DMS79 treated with DMSO at 0.1 percent for 48 hours (cell line): ENCODE results near the gene SLC5A6.

Experiments used
- DNase-seq: peaks from one replicate; lab custom pipeline; 2025; lab: John Stamatoyannopoulos, UW

The SLC5A6 gene

DNA sequence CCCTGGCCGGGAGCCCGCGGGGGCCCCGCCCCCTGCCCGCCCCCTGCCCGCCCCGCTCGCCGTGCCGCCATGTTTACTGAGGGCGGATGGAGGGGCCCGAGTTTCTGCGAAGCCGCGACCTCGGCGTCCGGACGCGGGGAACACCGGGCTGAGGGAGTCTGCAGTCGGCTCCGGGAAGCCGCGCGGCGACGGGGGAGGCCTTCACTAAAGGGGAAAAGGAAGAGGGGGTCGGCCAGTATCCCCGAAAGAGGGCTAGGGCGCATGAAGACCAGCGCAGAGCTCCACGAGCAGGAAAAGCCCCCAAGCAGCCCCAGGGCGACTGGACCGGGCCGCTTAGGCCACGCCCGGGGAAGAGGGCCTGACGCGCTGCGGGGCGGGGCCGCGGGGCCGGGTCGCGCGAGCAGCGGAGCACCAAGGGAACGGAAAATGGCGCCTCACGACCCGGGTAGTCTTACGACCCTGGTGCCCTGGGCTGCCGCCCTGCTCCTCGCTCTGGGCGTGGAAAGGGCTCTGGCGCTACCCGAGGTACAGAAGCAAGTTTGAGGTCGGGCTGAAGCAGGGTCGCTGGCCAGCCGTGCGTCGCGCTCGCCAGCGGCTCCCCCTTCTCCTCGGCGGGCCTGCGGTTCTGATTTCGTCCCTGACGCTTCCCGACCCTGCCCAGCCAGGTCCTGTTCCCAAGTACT, at the start of gene SLC5A6, which contains the start of gene ATRAID:
Gene SLC5A6, minus strand, starts transcription at position 326 of the 683 bp plus-strand sequence. CDS start 4,618 bp downstream, outside the sequence.
Gene ATRAID, plus strand, starts transcription at position 99 of the 683 bp plus-strand sequence. Its CDS starts 328 bp downstream, at position 427.
- DNase-seq: peak; percentile 85

DNA sequence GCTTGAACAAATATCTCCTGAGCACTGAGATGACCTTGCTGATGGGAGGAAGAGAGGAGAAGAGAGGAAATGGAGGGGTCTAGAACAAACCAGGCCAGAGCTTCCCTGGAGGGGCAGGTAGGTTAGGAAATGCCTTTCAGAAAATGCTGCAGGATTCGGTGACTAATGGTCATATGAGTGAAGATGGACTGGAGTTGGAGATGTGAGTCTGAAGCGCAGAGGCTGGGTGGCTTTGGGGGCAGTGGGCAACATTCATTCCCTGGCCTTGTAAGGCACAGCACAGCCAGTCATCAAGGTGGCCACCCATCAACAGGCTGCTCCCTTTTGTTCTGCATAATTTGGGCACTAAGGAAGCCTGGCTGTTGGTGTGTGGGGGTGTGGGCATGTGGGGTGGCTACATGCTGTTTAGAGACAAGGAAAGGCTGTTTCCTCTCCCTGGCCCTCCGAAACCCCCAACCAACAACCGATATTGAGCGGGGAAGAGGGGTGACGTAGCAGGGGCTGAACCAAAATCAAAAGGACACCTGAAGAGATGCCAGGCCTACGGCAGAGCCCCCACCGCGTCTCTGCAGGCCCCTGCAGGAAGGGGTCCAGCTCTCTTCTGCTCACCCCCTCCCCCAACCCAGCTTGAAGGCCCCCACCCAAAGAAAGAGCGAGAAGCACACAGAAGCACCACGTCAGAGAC, 49.3 kb upstream of the SLC5A6 start:
- DNase-seq: no peak

- DNase-seq: no peak
Observed at GRCh38 chr2:27258051-27258450, 46.0 kb upstream of the SLC5A6 start.

DNA sequence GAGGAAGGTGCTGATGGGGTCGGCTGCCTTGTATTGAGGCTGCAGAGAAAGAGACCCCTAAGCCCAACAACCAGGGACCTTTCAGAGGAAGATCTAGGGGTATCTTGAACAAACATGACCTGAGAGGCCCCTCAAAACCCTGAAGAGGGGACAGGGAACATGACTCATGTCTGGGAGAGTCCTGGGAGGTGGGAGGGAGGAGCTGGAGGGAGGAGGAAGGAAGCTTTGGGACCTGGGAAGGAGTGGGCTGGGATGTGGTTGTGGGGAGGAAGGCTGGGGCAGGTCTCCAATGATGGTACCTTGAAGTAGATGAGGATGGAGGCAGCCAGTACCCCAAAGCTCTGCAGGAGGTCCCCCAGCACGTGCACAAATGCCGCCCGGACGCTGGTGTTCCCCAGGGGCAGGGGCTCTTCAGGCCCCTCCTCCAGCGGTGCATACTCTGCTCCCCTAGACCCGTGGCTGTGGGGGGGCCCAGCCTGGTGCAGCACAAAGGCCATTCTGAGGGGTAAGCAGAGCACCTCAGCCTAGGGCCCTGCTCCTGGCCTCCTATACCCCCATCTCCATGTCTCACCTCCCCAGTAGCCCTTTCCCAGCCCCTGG, 44.9 kb upstream of the SLC5A6 start:
- no peak for DNase-seq

GRCh38 chr2:27255660-27256059, 43.6 kb upstream of the SLC5A6 start:
- DNase-seq: no peak

GRCh38 chr2:27255187-27255586, 43.1 kb upstream of the SLC5A6 start:
- DNase-seq: no peak

- DNase-seq: no peak
Observed at GRCh38 chr2:27251766-27252165, 39.7 kb upstream of the SLC5A6 start.

- DNase-seq: no peak
Observed at GRCh38 chr2:27250652-27251379, 38.7 kb upstream of the SLC5A6 start.

DNA sequence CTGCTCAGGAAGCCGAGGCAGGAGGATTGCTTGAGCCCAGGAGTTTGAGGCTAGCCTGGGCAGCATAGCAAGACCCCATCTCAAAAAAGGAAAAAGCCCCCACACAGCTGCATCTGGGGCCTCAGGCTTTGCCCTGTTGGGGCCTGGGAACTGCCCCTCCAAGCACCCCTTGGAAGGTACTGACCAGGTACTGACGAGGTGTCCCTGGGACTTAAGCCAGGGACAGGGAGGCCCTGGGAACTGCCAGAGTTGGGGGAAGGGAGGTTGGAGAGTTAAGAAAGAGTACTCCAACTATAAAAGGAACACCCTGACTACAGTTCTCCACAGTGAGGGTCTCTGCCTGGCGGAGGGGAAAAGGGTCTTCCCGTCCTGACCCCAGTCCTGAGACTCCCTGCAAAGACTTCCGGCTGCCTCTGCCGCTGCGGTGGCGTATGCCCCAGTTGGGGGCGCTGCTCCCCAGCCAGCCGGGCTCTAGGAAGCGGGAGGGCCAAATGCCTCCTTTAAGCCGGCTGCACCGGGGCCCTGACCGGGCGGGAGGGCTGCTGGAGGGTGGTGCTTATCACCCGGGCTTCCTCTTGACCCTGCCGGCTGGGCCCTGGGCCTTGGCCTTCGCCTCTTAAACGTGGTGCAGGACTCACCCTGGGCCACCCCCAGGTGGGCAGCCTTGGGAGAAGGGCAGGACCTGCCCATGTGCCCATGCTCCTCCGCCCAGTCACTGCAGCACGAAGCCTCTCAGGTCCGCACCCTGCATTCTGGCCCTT, 38.0 kb upstream of the SLC5A6 start:
- no peak for DNase-seq

DNA sequence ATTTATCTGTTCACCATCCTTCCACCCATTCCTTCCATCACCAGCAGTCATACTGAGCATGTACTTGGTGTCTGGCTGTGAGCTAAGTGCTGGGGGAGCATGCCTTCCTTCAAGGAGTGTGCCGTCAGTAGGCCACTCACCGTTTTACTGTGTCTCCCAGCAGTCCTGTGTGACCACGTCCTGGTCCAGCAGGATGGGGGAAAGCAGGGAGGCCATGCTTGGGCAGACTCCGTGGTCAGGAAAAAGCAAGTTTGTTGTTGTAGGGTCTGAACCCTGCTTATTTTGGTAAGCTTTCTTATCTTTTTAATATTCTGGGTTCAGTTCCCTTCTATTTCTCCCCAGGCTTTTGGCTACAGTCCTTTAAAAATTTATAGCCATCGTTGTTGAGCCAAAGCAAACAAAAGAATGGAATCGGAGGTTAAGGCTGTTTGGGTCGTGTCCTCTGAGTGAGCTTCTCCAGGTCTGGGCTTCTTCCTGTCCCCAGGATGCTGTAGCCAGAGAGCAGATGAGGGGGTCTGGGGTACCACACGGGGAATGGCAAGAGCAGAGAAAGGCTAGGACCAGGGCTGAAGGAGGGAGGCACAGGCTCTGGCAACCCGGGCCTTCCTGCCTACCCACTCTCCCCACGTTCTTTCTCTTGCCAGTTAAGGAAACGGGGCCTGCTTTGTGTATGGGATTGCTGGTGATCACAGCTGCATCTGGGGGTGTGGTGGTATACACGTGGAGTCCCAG, 37.3 kb upstream of the SLC5A6 start:
- no peak for DNase-seq

DNA sequence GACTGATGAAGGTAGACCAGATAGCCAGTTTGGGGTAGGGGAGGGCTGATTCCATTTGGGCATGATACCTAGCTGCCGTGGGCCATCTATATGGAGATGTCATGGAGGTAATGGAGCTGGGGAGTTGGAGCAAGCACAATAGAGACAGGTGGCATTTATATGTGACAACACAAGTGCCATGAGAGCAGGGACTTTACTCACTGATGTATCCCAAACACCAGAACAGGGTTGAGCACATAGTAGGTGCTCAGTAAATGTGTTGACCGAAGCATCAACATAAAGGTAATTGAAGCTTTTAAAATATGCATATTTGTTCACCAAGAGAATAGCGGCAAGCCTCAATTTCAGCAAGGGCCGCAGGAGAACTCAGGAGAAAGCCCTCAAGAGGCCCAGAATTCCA, 35.8 kb upstream of the SLC5A6 start:
- no peak for DNase-seq

DNA sequence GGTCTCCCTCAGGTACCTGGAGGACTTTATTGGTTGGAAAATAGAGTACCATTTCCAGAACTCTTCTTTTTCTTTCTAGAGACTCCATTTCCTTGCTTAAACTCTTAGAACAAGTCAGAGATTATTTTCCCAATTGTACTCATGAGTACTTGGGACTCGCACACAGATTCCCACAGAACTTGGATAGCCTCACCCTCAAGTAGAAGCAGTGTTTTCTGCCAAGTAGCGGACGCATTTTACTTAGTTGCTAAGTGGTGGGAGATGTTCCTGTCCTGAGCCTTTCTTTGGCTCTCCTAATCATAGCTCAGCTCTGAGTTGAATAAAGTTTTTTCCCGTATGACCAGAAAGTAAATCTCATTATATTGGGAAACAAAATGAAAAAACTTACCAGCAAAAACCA, 33.6 kb upstream of the SLC5A6 start:
- no peak for DNase-seq

GRCh38 chr2:27245116-27245515, 33.0 kb upstream of the SLC5A6 start:
- DNase-seq: no peak

DNA sequence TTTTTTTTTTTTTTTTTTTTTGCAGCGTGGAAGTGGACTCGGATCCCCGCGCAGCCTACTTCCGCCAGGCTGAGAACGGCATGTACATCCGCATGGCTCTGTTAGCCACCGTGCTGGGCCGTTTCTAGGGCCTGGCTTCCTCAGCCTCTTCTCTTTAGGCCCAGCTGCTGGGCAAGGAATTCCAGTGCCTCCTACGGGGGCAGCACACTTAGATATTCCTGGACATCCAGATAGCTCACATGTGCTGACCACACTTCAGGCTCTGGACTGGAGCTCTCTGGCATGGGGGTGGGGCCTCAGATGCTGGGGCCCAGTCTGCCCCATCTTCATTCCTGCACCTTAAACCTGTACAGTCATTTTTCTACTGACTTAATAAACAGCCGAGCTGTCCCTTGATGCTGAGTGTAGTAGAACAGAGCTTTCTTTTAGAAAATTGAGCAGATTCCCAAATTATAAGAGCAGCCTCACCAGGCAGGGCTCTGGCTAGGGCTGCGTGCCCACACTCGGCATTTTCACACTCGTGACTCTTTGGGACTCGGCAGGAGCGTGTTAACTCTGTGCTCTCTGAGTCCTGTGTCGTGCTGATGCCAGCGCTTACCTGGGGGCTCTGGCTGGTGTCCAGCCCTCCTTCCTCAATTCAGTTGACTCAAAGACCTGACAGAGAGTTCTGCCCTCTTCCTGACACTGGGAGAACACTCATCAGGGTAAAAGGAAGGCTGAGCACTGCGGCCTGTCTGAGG, 31.5 kb upstream of the SLC5A6 start:
- DNase-seq: no peak

DNA sequence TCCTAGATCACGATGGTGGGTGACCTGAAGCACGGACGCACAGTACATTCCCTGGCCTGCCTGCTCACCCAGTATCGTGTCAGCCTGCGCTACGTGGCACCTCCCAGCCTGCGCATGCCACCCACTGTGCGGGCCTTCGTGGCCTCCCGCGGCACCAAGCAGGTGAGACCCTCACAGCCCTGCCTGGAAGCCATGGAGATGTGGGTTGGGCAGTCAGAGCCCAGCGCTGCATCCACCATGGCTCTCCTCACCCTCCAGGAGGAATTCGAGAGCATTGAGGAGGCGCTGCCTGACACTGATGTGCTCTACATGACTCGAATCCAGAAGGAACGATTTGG, 30.5 kb upstream of the SLC5A6 start:
- DNase-seq: no peak

- no peak for DNase-seq
Observed at GRCh38 chr2:27241761-27242613, 29.9 kb upstream of the SLC5A6 start.

GRCh38 chr2:27240406-27240805, 28.3 kb upstream of the SLC5A6 start:
- DNase-seq: no peak

DNA sequence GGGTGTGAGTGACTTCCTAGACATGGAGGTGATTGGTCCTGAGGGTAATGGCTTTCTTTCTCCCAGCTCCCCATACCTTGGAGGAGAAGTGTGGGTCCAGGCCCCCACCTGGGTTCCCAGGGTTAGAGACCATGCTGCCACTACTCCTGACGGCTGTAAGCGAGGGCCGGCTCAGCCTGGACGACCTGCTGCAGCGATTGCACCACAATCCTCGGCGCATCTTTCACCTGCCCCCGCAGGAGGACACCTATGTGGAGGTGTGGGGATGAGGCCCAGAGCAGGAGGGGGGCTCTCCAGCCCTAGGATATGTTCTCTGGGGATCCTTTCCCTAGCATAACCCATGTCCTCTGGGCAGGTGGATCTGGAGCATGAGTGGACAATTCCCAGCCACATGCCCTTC, 26.9 kb upstream of the SLC5A6 start:
- no peak for DNase-seq

DNA sequence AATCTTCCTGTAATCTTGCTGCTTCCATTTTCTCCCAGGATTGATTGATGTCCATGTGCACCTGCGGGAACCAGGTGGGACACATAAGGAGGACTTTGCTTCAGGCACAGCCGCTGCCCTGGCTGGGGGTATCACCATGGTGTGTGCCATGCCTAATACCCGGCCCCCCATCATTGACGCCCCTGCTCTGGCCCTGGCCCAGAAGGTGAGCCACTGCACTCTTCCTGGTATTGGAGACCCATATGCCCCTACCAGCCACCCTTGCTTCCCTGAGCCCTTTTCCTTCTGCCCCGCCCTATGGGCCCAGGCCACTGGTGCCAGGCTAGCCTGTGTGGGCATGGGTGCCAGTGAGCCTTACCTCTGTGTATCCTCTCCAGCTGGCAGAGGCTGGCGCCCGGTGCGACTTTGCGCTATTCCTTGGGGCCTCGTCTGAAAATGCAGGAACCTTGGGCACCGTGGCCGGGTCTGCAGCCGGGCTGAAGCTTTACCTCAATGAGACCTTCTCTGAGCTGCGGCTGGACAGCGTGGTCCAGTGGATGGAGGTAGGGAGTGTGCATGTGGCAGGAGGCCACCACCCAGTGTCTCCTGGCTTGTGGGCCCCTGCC, 25.4 kb upstream of the SLC5A6 start:
- DNase-seq: no peak
